Astrocyte (in vitro differentiated cells and primary cell): ENCODE measurements around the gene CEP89. TPM values are rescaled to one million over a fixed set of nuclear protein-coding genes. Genes with fewer than 3 reads are reported as not detected.

ENCODE experiments used
- DNase-seq: peaks from one replicate; pipeline ENCODE4 v3.0.0-alpha.2; 2010; ENCODE audit warnings: low read depth
- FAIRE-seq: peaks from 2 replicates; lab custom pipeline; 2011; peaks lifted over from hg19 to GRCh38; lab: Jason Lieb, UNC
- H2AFZ ChIP-seq: 2 replicates; pipeline ENCODE4 v1.6.0; 2012; ENCODE audit warnings: low read depth, low read length, inconsistent platforms
- H3K27ac ChIP-seq: 2 replicates; pipeline ENCODE4 v1.5.1; 2011; ENCODE audit warnings: low read depth, low read length, inconsistent platforms
- H3K27me3 ChIP-seq: 2 replicates; pipeline ENCODE4 v1.6.0; 2011; ENCODE audit warnings: low read length, inconsistent platforms; ENCODE audit not compliant: insufficient read depth
- H3K36me3 ChIP-seq: 2 replicates; pipeline ENCODE4 v1.5.1; 2011; ENCODE audit warnings: low read length, inconsistent platforms; ENCODE audit not compliant: insufficient read depth
- H3K4me1 ChIP-seq: 2 replicates; pipeline ENCODE4 v1.5.1; 2011; ENCODE audit warnings: low read length, inconsistent platforms; ENCODE audit not compliant: insufficient read depth
- H3K4me2 ChIP-seq: 2 replicates; pipeline ENCODE4 v1.6.0; 2012; ENCODE audit warnings: low read length, inconsistent platforms
- H3K4me3 ChIP-seq: 2 replicates; pipeline ENCODE4 v1.5.1; 2011; ENCODE audit warnings: low read depth, mild to moderate bottlenecking, low read length, inconsistent platforms; ENCODE audit not compliant: insufficient read depth
- H3K79me2 ChIP-seq: 2 replicates; pipeline ENCODE4 v1.6.0; 2012; ENCODE audit warnings: mild to moderate bottlenecking, low read length, inconsistent platforms; ENCODE audit not compliant: insufficient read depth
- H3K9ac ChIP-seq: 2 replicates; pipeline ENCODE4 v1.6.0; 2012; ENCODE audit warnings: mild to moderate bottlenecking, low read length, inconsistent platforms
- H3K9me3 ChIP-seq: 2 replicates; pipeline ENCODE4 v1.5.1; 2012; ENCODE audit warnings: low read depth, mild to moderate bottlenecking, low read length, inconsistent platforms; ENCODE audit not compliant: insufficient read depth
- H4K20me1 ChIP-seq: 2 replicates; pipeline ENCODE4 v1.6.0; 2012; ENCODE audit warnings: low read length, inconsistent platforms; ENCODE audit not compliant: insufficient read depth
- H3K27ac Mint-ChIP-seq: one replicate; pipeline ENCODE4 v1.8.0; 2021; ENCODE audit warnings: mild to moderate bottlenecking, mixed read lengths; ENCODE audit not compliant: unreplicated experiment
- H3K27me3 Mint-ChIP-seq: one replicate; pipeline ENCODE4 v1.8.0; 2021; ENCODE audit warnings: low read depth, mixed read lengths; ENCODE audit not compliant: unreplicated experiment
- H3K36me3 Mint-ChIP-seq: one replicate; pipeline ENCODE4 v1.8.0; 2021; ENCODE audit warnings: low read depth, mixed read lengths; ENCODE audit not compliant: unreplicated experiment
- H3K4me1 Mint-ChIP-seq: one replicate; pipeline ENCODE4 v1.8.0; 2021; ENCODE audit warnings: low read depth, mixed read lengths; ENCODE audit not compliant: unreplicated experiment
- H3K4me3 Mint-ChIP-seq: one replicate; pipeline ENCODE4 v1.8.0; 2021; ENCODE audit warnings: mild to moderate bottlenecking, moderate library complexity, mixed read lengths; ENCODE audit not compliant: unreplicated experiment
- H3K9me3 Mint-ChIP-seq: one replicate; pipeline ENCODE4 v1.8.0; 2021; ENCODE audit warnings: mild to moderate bottlenecking, mixed read lengths; ENCODE audit not compliant: unreplicated experiment
- EZH2 ChIP-seq: IDR thresholded peaks from 2 replicates; pipeline ENCODE4 v1.6.1; 2012; ENCODE audit warnings: mild to moderate bottlenecking, low read length, inconsistent platforms; ENCODE audit not compliant: insufficient read depth
- total RNA-seq: library from RNA; stranded (reverse); gene quantifications from 2 replicates; pipeline ENCODE4 v1.2.1, GENCODE V29; 2021
- TF ChIP-seq, protein P1 (sequence below): IDR thresholded peaks from 2 replicates; pipeline ENCODE4 v1.5.1; 2011; ENCODE audit warnings: low read depth, mild to moderate bottlenecking, inconsistent platforms, low read length, moderate library complexity; ENCODE audit not compliant: insufficient read depth

The CEP89 gene
- total RNA-seq, 1 donor from 2014 or later = 28.3 TPM

DNA sequence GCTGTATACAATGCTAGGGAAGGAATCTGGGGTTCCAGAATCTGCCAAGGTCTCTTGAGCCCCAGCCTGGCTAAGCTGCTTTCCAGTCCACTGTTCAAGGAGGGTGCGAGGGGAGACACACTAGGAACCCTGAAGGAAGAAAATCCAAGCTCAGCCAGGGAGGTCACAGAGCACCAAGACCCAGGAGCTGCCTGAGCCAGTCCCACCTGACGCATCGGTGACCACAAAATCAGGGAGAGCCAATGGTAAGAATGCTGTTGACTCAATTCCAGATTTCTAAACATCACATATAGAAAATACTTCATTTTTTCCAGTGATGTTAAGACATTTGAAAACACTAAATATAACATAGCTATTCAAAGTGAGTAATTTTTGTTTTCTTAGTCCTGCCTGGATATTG is 50.1 kb downstream of the CEP89 start:
- no peak for FAIRE-seq
- H3K4me2 ChIP-seq = no peak overlapping the region
- H3K4me1 ChIP-seq = no peaks in the 10 kb centered on the region
- no peaks in the 10 kb centered on the region for H3K9me3 ChIP-seq
- no peaks in the 10 kb centered on the region for H3K27me3 ChIP-seq
- H3K27me3 Mint-ChIP-seq = no peaks in the 10 kb centered on the region
- no peaks in the 10 kb centered on the region for H3K9me3 Mint-ChIP-seq
- no peaks in the 10 kb centered on the region for H3K79me2 ChIP-seq
- TF ChIP-seq EZH2 = no peak
- TF ChIP-seq, protein P1, sequence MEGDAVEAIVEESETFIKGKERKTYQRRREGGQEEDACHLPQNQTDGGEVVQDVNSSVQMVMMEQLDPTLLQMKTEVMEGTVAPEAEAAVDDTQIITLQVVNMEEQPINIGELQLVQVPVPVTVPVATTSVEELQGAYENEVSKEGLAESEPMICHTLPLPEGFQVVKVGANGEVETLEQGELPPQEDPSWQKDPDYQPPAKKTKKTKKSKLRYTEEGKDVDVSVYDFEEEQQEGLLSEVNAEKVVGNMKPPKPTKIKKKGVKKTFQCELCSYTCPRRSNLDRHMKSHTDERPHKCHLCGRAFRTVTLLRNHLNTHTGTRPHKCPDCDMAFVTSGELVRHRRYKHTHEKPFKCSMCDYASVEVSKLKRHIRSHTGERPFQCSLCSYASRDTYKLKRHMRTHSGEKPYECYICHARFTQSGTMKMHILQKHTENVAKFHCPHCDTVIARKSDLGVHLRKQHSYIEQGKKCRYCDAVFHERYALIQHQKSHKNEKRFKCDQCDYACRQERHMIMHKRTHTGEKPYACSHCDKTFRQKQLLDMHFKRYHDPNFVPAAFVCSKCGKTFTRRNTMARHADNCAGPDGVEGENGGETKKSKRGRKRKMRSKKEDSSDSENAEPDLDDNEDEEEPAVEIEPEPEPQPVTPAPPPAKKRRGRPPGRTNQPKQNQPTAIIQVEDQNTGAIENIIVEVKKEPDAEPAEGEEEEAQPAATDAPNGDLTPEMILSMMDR = no peak
- H3K27ac ChIP-seq = no peak overlapping the region
- H3K27ac Mint-ChIP-seq = no peak overlapping the region
- no peak overlapping the region for H3K4me3 ChIP-seq
- H4K20me1 ChIP-seq = no peaks in the 10 kb centered on the region
- no peak overlapping the region for H3K4me3 Mint-ChIP-seq
- H3K4me1 Mint-ChIP-seq = peaks cover 4% of the 10 kb centered on the region
- H3K9ac ChIP-seq = no peak overlapping the region
- H2AFZ ChIP-seq = no peak overlapping the region
- H3K36me3 Mint-ChIP-seq = peaks cover 9% of the 10 kb centered on the region
- no peak for DNase-seq
- peaks cover 15% of the 10 kb centered on the region for H3K36me3 ChIP-seq

DNA sequence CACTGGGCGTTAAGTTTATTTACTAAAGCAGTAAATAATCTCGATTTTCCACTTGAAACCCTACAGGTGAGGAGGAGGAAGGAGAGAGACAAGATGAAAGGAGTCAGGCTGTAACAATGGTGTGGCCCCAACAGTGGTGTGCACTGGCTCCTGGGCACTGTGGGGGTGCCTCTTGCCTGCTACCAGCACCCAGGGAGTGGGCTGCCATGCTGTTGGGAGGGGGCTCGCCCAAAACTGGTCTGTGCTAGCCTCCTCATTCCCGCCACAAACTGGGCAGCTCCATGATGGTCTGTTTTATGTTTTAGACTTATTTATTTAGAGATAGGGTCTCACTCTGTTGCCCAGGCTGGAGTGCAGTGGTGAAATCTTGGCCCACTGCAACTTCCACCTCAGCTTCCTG is 52.4 kb downstream of the CEP89 start:
- TF ChIP-seq, protein P1 = no peak
- TF ChIP-seq EZH2 = no peak
- Mint-ChIP-seq H3K4me3 (no peak overlapping the region), H3K27ac (no peak overlapping the region), H3K36me3 (peaks cover 9% of the 10 kb centered on the region), H3K9me3 (no peaks in the 10 kb centered on the region), H3K4me1 (peaks cover 3% of the 10 kb centered on the region), H3K27me3 (no peaks in the 10 kb centered on the region)
- Histone ChIP-seq H4K20me1 (no peaks in the 10 kb centered on the region), H3K4me2 (no peak overlapping the region), H3K27me3 (no peaks in the 10 kb centered on the region), H3K79me2 (no peaks in the 10 kb centered on the region), H2AFZ (no peak overlapping the region), H3K4me3 (no peak overlapping the region), H3K9me3 (no peaks in the 10 kb centered on the region), H3K4me1 (no peaks in the 10 kb centered on the region), H3K27ac (no peak overlapping the region), H3K36me3 (peaks cover 9% of the 10 kb centered on the region), H3K9ac (no peak overlapping the region)
- DNase-seq = no peak
- FAIRE-seq = no peak

DNA sequence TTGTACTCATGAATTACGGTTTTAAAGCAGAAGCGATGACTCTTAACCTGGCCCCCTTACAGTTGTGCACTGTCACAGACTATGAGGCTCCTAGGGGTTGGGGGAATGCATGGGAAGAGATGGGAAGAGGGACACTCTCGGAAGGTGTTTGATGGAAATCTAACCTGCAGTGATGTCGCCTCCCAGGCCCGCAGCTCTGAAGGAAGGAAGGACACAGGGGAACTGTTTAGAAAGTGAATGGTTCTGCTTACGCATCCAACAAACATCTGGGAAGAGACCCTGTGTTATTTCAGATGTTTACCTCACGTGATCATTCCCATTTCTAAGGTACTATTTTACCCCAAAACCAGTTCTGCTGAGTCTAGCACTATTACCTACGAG is 54.2 kb downstream of the CEP89 start:
- TF ChIP-seq, protein P1 = no peak
- no peak for TF ChIP-seq EZH2
- H4K20me1 ChIP-seq = no peaks in the 10 kb centered on the region
- H3K27ac ChIP-seq = no peak overlapping the region
- Mint-ChIP-seq H3K4me3 (no peak overlapping the region), H3K9me3 (no peaks in the 10 kb centered on the region), H3K27me3 (no peaks in the 10 kb centered on the region), H3K36me3 (peaks cover 5% of the 10 kb centered on the region), H3K27ac (no peak overlapping the region), H3K4me1 (peaks cover 2% of the 10 kb centered on the region)
- H2AFZ ChIP-seq = no peak overlapping the region
- FAIRE-seq (no peak), DNase-seq (no peak)
- no peaks in the 10 kb centered on the region for H3K79me2 ChIP-seq
- no peaks in the 10 kb centered on the region for H3K27me3 ChIP-seq
- no peak overlapping the region for H3K4me3 ChIP-seq
- no peaks in the 10 kb centered on the region for H3K4me1 ChIP-seq
- no peaks in the 10 kb centered on the region for H3K9me3 ChIP-seq
- peaks cover 4% of the 10 kb centered on the region for H3K36me3 ChIP-seq
- no peak overlapping the region for H3K4me2 ChIP-seq
- no peak overlapping the region for H3K9ac ChIP-seq
